ENCODE results near the gene HBD.
"Not testable (repeated sequence)": the region's sequence is repeated elsewhere in the genome, so short reads cannot be mapped to it uniquely, and the experiment has no call there.

HBD gene

GRCh38 chr11:5252192-5252918 is 18.1 kb upstream of the HBD start:
- no peak for DNase-seq

GRCh38 chr11:5251746-5252145 is 17.5 kb upstream of the HBD start:
- DNase-seq = no peak

DNA sequence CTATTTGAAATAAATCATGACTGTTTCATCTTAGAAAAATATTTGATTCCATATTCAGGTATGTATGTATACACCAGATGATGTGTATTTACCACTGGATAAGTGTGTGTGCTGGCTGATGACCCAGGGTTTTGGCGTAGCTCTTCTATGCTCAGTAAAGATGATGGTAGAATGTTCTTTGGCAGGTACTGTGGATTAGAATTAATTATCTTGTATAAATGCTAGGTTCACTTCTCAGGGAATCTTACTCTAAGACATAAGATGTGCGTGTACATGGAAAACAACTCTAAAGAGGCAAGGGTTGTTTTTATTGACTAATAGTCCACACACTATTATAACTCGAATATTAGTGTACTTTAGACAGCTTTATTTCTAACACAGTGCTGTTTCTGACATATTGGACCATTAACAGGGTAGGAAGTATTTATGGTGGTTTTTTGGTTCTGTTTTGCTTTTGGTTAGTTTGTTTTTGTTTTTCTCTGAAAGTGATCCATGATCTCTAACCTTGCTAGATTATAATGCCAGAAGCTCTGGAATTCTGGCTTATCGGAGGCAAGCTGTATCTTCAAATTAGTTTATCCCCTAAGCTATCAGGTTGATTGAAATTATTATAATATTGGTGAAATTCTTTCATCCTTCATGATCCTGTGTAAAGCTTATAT is 16.4 kb upstream of the HBD start:
- DNase-seq = no peak

GRCh38 chr11:5249807-5250396 is 15.6 kb upstream of the HBD start, which contains the start of gene HBG1:
TSS of gene HBG1 (minus strand) at chr11:5249857. CDS start at chr11:5249804, 53 bp downstream.
- DNase-seq = not testable (repeated sequence)

DNA sequence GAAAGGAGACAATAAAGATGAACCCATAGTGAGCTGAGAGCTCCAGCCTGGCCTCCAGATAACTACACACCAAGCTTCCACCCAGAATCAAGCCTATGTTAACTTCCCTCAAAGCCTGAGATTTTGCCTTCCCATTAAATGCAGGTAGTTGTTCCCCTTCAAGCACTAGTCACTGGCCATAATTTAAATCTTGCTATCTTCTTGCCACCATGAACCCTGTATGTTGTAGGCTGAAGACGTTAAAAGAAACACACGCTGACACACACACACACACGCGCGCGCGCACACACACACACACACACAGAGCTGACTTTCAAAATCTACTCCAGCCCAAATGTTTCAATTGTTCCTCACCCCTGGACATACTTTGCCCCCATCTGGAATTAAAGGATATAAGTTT is 14.2 kb upstream of the HBD start:
- not testable (repeated sequence) for DNase-seq

DNA sequence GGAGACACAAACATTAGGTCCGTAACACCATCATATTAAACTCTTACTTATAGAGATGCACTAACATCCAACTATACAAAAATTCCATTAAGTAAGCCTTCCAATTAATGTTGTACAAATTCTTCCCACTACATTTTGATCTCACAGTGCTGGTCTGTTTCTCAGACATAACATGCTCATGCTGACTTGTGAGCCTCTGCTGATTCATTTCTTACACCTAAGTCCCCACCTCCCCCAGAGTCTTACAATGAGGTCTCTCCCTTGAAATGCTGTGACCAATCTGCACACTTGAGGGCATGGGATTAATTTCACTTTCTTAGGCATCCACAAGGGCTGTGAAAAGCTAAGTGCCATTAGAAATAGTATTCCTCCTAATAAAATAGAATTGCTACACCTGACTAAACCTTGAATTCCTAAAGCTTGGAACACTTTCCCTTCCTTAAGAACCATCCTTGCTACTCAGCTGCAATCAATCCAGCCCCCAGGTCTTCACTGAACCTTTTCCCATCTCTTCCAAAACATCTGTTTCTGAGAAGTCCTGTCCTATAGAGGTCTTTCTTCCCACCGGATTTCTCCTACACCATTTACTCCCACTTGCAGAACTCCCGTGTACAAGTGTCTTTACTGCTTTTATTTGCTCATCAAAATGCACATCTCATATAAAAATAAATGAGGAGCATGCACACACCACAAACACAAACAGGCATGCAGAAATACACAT is 13.3 kb upstream of the HBD start:
- peak; percentile 48 for DNase-seq

- no peak for DNase-seq
Measured at GRCh38 chr11:5246772-5247471, 12.6 kb upstream of the HBD start.

DNA sequence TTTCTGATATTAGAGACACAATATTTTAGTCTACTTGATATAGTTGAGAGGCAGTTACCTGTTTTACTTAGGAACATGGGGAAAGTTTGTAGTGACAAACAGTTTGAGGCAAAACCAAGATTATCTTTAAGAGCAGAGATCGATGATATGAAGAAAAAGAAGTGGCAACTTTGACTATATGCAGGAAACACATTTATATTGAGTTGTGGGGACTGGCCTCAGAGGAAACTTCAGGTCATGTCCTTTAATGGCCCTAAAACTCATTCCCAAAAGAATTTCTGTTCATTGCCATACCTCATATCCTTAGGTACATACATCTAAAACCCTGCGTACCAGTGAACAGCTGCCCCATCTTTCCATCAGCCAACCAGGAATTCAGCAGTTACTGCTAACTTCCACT is 10.9 kb upstream of the HBD start:
- DNase-seq = no peak

GRCh38 chr11:5243816-5244180 is 9.5 kb upstream of the HBD start:
- no peak for DNase-seq

- peak; percentile 52 for DNase-seq
Measured at GRCh38 chr11:5242933-5243815, 8.9 kb upstream of the HBD start.

DNA sequence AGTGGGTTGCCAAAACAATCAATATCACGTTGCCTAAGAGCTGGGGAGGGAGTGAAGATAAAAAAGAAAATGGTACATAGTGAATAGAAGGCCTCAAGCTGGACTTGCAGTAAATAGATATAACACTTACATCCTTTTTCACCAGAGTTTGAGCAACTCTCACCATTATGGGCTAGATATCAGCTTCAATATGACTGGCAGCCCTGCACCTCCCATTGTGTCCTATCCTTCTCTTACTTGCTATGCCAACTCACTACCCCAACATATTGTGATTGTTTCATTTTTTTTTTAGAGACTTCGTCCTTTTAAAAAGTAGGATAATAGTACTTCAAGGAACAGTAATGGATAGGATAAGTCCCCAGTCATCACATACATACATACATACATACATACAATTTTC is 7.9 kb upstream of the HBD start:
- DNase-seq = peak; percentile 36

DNA sequence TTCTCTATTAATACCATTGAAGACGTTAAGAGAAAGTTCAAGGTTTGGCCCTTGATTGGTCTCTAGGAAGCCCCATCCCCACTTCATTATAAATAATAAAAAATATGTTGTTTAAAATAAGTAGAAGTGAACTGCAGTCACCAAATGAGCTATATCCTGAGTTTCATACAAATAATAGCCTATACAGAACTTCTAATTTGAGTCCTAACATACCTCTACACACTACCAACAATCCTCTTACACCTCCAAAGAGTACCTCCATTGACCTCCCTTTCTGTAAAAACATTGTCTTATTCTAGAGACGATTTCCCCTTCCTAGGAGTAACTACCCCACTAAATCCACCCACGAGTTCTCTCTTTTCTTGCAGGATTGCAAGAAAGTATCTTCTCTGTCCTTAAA is 7.2 kb upstream of the HBD start:
- DNase-seq = no peak

GRCh38 chr11:5240458-5240857 is 6.2 kb upstream of the HBD start:
- no peak for DNase-seq

DNA sequence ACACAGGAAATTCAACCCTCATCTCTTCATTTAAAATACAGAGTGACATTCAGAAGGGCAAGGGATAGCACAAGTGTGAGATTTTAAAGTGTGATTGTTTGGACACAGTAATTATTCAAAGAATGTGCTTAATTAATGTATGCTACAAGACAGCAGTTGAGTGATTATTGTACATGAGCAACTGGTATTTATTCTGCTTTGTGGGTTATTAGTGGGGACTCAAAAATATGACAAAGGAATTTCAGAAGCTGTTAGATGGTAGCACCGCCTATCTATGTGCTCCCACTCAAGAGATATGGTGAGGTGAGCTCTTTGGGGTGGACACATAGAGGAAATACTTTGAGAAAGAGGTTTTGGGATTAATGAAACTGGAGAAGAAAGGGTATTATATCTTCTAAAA is 5.8 kb upstream of the HBD start:
- DNase-seq = no peak

- no peak for DNase-seq
Measured at GRCh38 chr11:5239046-5239445, 4.8 kb upstream of the HBD start.

DNA sequence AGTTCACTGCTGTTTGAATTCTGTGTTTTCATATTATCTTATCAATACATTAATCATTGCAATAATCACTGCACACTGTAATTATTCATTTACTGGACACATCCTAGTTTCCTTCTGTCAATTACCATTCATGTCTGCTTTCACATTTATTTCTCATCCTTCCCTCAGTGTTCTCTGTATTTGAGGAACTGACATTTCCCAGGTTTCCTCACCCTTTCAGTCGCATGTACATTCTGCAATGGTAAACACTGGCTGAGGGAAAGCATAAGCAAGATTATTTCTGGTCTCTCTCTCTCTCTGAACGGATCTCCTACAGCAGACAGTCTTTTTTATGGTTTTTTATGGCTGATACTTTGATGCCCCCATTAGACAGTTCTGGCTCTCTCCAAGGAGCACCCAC is 4.2 kb upstream of the HBD start:
- no peak for DNase-seq

DNA sequence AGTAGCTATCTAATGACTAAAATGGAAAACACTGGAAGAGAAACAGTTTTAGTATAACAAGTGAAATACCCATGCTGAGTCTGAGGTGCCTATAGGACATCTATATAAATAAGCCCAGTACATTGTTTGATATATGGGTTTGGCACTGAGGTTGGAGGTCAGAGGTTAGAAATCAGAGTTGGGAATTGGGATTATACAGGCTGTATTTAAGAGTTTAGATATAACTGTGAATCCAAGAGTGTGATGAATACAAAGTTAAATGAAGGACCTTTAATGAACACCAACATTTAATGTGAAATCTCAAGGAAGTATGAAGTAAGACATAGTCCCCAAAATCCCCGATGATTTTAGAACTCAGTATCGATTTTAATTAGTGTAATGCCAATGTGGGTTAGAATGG is 3.1 kb upstream of the HBD start:
- DNase-seq = no peak

DNA sequence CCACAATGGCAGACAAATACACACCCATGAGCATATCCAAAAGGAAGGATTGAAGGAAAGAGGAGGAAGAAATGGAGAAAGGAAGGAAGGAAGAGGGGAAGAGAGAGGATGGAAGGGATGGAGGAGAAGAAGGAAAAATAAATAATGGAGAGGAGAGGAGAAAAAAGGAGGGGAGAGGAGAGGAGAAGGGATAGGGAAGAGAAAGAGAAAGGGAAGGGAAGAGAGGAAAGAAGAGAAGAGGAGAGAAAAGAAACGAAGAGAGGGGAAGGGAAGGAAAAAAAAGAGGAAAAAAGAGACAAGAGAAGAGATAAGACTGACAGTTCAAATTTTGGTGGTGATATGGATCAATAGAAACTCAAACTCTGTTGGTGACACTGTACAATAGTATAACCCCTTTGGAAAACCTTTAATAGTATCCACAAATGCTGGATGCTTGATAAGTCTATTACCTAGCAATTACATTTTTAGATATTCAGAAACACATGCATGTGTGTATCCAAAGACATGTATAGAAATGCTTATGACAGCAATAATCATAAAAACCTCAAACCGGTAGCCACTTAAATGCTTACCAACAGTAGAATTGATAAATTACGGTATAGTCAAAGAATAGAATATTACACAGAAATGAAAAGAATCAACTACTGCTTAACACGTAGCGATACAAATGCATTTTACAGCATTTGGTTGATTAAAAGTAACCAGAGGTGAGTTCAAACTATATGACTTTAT is 1.2 kb upstream of the HBD start:
- no peak for DNase-seq

GRCh38 chr11:5233307-5233706 is 976 bp downstream of the HBD start:
- DNase-seq = no peak

- peak; percentile 53 for DNase-seq
Measured at GRCh38 chr11:5232821-5233220, 1.5 kb downstream of the HBD start.

GRCh38 chr11:5232176-5232575 is 2.1 kb downstream of the HBD start:
- DNase-seq = no peak

All from hematopoietic multipotent progenitor cell treated with erythropoietin and hydrocortisone succinate and interleukin-3 and kit ligand, for 4 days (in vitro differentiated cells).